ENCODE results near the gene IL6R. TPM values are rescaled to one million over a fixed set of nuclear protein-coding genes. Genes with fewer than 3 reads are reported as not detected.

IL6R gene
- total RNA-seq, 1 experiment from 2014 or later, result 32.6 TPM

GRCh38 chr1:154442006-154442740, 37.0 kb downstream of the IL6R start:
- Histone ChIP-seq H3K27ac (peak overlapping the region; percentile 76), H3K27me3 (replicated peaks) (no peaks in the 10 kb centered on the region), H3K36me3 (peaks cover 18% of the 10 kb centered on the region), H3K4me3 (no peak overlapping the region), H3K9me3 (replicated peaks) (no peaks in the 10 kb centered on the region), H3K4me1 (replicated peaks) (peaks cover 82% of the 10 kb centered on the region)
- peak; percentile 86 to 89 for DNase-seq (ENCODE audit: low read depth in 1 of 2, low spot score in 2 of 2)

- Histone ChIP-seq H3K27ac (no peak overlapping the region), H3K4me1 (replicated peaks) (peaks cover 72% of the 10 kb centered on the region), H3K9me3 (replicated peaks) (no peaks in the 10 kb centered on the region), H3K27me3 (replicated peaks) (no peaks in the 10 kb centered on the region), H3K36me3 (peaks cover 24% of the 10 kb centered on the region), H3K4me3 (no peak overlapping the region)
- DNase-seq (ENCODE audit: low read depth in 1 of 2, low spot score in 2 of 2), result no peak
Observed at GRCh38 chr1:154443274-154444013, 38.3 kb downstream of the IL6R start.

- H3K9me3 ChIP-seq (replicated peaks), result no peaks in the 10 kb centered on the region
- H3K4me1 ChIP-seq (replicated peaks), result peaks cover 68% of the 10 kb centered on the region
- DNase-seq (ENCODE audit: low read depth in 1 of 2, low spot score in 2 of 2), result peak; percentile 97
- no peak overlapping the region for H3K4me3 ChIP-seq
- H3K36me3 ChIP-seq, result peaks cover 27% of the 10 kb centered on the region
- no peaks in the 10 kb centered on the region for H3K27me3 ChIP-seq (replicated peaks)
- peak overlapping the region; percentile 86 for H3K27ac ChIP-seq
Observed at GRCh38 chr1:154445040-154445472, 39.9 kb downstream of the IL6R start.

- Histone ChIP-seq H3K9me3 (replicated peaks) (no peaks in the 10 kb centered on the region), H3K4me3 (no peak overlapping the region), H3K36me3 (peaks cover 35% of the 10 kb centered on the region), H3K4me1 (replicated peaks) (peaks cover 59% of the 10 kb centered on the region), H3K27ac (peak overlapping the region; percentile 86), H3K27me3 (replicated peaks) (no peaks in the 10 kb centered on the region)
- peak; percentile 97 for DNase-seq (ENCODE audit: low read depth in 1 of 2, low spot score in 2 of 2)
Observed at GRCh38 chr1:154446292-154446691, 41.1 kb downstream of the IL6R start.

- DNase-seq (ENCODE audit: low read depth in 1 of 2, low spot score in 2 of 2), result no peak
- Histone ChIP-seq H3K27ac (peak overlapping the region; percentile 86), H3K36me3 (peaks cover 38% of the 10 kb centered on the region), H3K4me1 (replicated peaks) (peaks cover 54% of the 10 kb centered on the region), H3K27me3 (replicated peaks) (no peaks in the 10 kb centered on the region), H3K9me3 (replicated peaks) (no peaks in the 10 kb centered on the region), H3K4me3 (no peak overlapping the region)
Observed at GRCh38 chr1:154446789-154447188, 41.6 kb downstream of the IL6R start.

GRCh38 chr1:154448331-154448811, 43.2 kb downstream of the IL6R start:
- Histone ChIP-seq H3K9me3 (replicated peaks) (no peaks in the 10 kb centered on the region), H3K27me3 (replicated peaks) (no peaks in the 10 kb centered on the region), H3K36me3 (peaks cover 43% of the 10 kb centered on the region), H3K27ac (no peak overlapping the region), H3K4me3 (no peak overlapping the region), H3K4me1 (replicated peaks) (peaks cover 42% of the 10 kb centered on the region)
- DNase-seq (ENCODE audit: low read depth in 1 of 2, low spot score in 2 of 2), result no peak

GRCh38 chr1:154453161-154453560, 48.0 kb downstream of the IL6R start:
- Histone ChIP-seq H3K27ac (no peak overlapping the region), H3K4me3 (no peak overlapping the region)

GRCh38 chr1:154453574-154454352, 48.6 kb downstream of the IL6R start:
- H3K36me3 ChIP-seq, result peaks cover 52% of the 10 kb centered on the region
- DNase-seq (ENCODE audit: low read depth in 1 of 2, low spot score in 2 of 2), result no peak
- H3K27ac ChIP-seq, result no peak overlapping the region
- H3K4me1 ChIP-seq (replicated peaks), result peaks cover 17% of the 10 kb centered on the region
- H3K9me3 ChIP-seq (replicated peaks), result no peaks in the 10 kb centered on the region
- H3K27me3 ChIP-seq (replicated peaks), result no peaks in the 10 kb centered on the region
- no peak overlapping the region for H3K4me3 ChIP-seq

More at GRCh38 chr1:154453161-154453560, 48.0 kb downstream of the IL6R start:
- Histone ChIP-seq H3K36me3 (peaks cover 52% of the 10 kb centered on the region), H3K9me3 (replicated peaks) (no peaks in the 10 kb centered on the region), H3K27me3 (replicated peaks) (no peaks in the 10 kb centered on the region), H3K4me1 (replicated peaks) (peaks cover 17% of the 10 kb centered on the region)
- DNase-seq (ENCODE audit: low read depth in 1 of 2, low spot score in 2 of 2), result no peak

- Histone ChIP-seq H3K9me3 (replicated peaks) (no peaks in the 10 kb centered on the region), H3K36me3 (peaks cover 52% of the 10 kb centered on the region), H3K27me3 (replicated peaks) (no peaks in the 10 kb centered on the region), H3K27ac (no peak overlapping the region), H3K4me1 (replicated peaks) (peaks cover 17% of the 10 kb centered on the region), H3K4me3 (no peak overlapping the region)
- no peak for DNase-seq (ENCODE audit: low read depth in 1 of 2, low spot score in 2 of 2)
Observed at GRCh38 chr1:154454386-154455120, 49.4 kb downstream of the IL6R start.

GRCh38 chr1:154456631-154457030, 51.5 kb downstream of the IL6R start:
- peaks cover 35% of the 10 kb centered on the region for H3K36me3 ChIP-seq
- H3K4me3 ChIP-seq, result no peak overlapping the region
- no peak overlapping the region for H3K27ac ChIP-seq
- H3K9me3 ChIP-seq (replicated peaks), result no peaks in the 10 kb centered on the region
- no peak for DNase-seq (ENCODE audit: low read depth in 1 of 2, low spot score in 2 of 2)
- no peaks in the 10 kb centered on the region for H3K27me3 ChIP-seq (replicated peaks)
- peaks cover 17% of the 10 kb centered on the region for H3K4me1 ChIP-seq (replicated peaks)

GRCh38 chr1:154459080-154459479, 53.9 kb downstream of the IL6R start:
- no peak for DNase-seq (ENCODE audit: low read depth in 1 of 2, low spot score in 2 of 2)
- H3K4me3 ChIP-seq, result no peak overlapping the region
- peaks cover 28% of the 10 kb centered on the region for H3K4me1 ChIP-seq (replicated peaks)
- H3K27ac ChIP-seq, result no peak overlapping the region
- H3K27me3 ChIP-seq (replicated peaks), result no peaks in the 10 kb centered on the region
- no peaks in the 10 kb centered on the region for H3K9me3 ChIP-seq (replicated peaks)
- H3K36me3 ChIP-seq, result peaks cover 20% of the 10 kb centered on the region

- peaks cover 17% of the 10 kb centered on the region for H3K36me3 ChIP-seq
- no peaks in the 10 kb centered on the region for H3K9me3 ChIP-seq (replicated peaks)
- peaks cover 39% of the 10 kb centered on the region for H3K4me1 ChIP-seq (replicated peaks)
- H3K27me3 ChIP-seq (replicated peaks), result no peaks in the 10 kb centered on the region
- H3K4me3 ChIP-seq, result no peak overlapping the region
- no peak overlapping the region for H3K27ac ChIP-seq
- no peak for DNase-seq (ENCODE audit: low read depth in 1 of 2, low spot score in 2 of 2)
Observed at GRCh38 chr1:154460695-154461260, 55.6 kb downstream of the IL6R start.

GRCh38 chr1:154463512-154463990, 58.4 kb downstream of the IL6R start:
- Histone ChIP-seq H3K4me1 (replicated peaks) (peaks cover 48% of the 10 kb centered on the region), H3K36me3 (peaks cover 5% of the 10 kb centered on the region; the same call in 1 of the 2 replicates), H3K4me3 (no peak overlapping the region), H3K27ac (peak overlapping the region; percentile 89), H3K9me3 (replicated peaks) (no peaks in the 10 kb centered on the region), H3K27me3 (replicated peaks) (no peaks in the 10 kb centered on the region)
- DNase-seq (ENCODE audit: low read depth in 1 of 2, low spot score in 2 of 2), result peak in 1 of 2 experiments; percentile 61

Measured in SJSA1 (cell line).